Left lung (tissue), 10 donors: ENCODE data around the gene GAREM1. TPM values are rescaled to one million over a fixed set of nuclear protein-coding genes. Genes with fewer than 3 reads are reported as not detected.

Experiments used
- ATAC-seq: fragments of 200-7000 bp; cut with Tn5 transposase; one replicate; pipeline ENCODE4 v1.9.1; 2020; ENCODE audit warnings: moderate library complexity
- DNase-seq, 4 donors: peaks; one replicate each; pipeline ENCODE4 v3.0.0-alpha.2; 2013 to 2020
- H3K27ac ChIP-seq, 2 donors: fragments of 200-600 bp; sonication (generic) in 1 of 2; one replicate each; pipeline versions ENCODE4 v1.5.0 to v1.8.0; 2020 to 2021
- H3K27me3 ChIP-seq, 2 donors: fragments of 200-600 bp; sonication (generic) in 1 of 2; one replicate each; pipeline versions ENCODE4 v1.5.0 to v1.8.0; 2020 to 2021
- H3K36me3 ChIP-seq, 2 donors: fragments of 200-600 bp; sonication (generic) in 1 of 2; one replicate each; pipeline versions ENCODE4 v1.5.0 to v1.8.0; 2020 to 2021
- H3K4me1 ChIP-seq, 2 donors: fragments of 200-600 bp; one replicate each; pipeline ENCODE4 v1.8.0; 2021
- H3K4me3 ChIP-seq, 2 donors: fragments of 200-600 bp; sonication (generic) in 1 of 2; one replicate each; pipeline versions ENCODE4 v1.5.0 to v1.8.0; 2020 to 2021; ENCODE audit warnings: mild to moderate bottlenecking in 1 of 2
- H3K9me3 ChIP-seq, 2 donors: fragments of 200-600 bp; sonication (generic) in 1 of 2; one replicate each; pipeline versions ENCODE4 v1.5.0 to v1.8.0; 2020 to 2021
- CTCF ChIP-seq, 2 donors: fragments of 200-600 bp; sonication (generic) in 1 of 2; IDR thresholded peaks; one replicate each; pipeline versions ENCODE4 v1.5.0 to v1.8.0; 2021; ENCODE audit warnings: antibody characterized with exemption in 2 of 2
- intact Hi-C, 2 donors: fragments of 100-400 bp; cut with DNase I; formaldehyde crosslinking; loops; one replicate each; pipeline versions ENCODE4 v1.11.2 to v1.14.2; 2022
- polyA plus RNA-seq, 6 donors: library from polyadenylated mRNA; unstranded; fragments of 120-200 nt; gene quantifications; one replicate each; pipeline ENCODE4 v1.2.1, GENCODE V29; 2013; ENCODE audit not compliant: insufficient read length in 6 of 6
- total RNA-seq, 2 donors: library from RNA; stranded (reverse); fragmentation: NEBNext Ultra II Directional; extraction: Animal tissue kit (Norgen Biotek cat#: 25700); gene quantifications; one replicate each; pipeline ENCODE4 v1.2.1, GENCODE V29; 2021
- donor health status: DM: no; HTN: yes; CAD: no.
- donor health status: DM: no; HTN: no; CAD: no.

Gene GAREM1
- total and polyA plus RNA-seq, 8 donors: 10.3 to 20.2 (median 13.1) TPM

GRCh38 chr18:32257084-32257785 lies 213.4 kb downstream of the GAREM1 start:
- no peak for ATAC-seq
- H3K4me3 ChIP-seq: no peak overlapping the region
- no peaks in the 10 kb centered on the region for H3K36me3 ChIP-seq
- intact Hi-C loops: no loop called here
- H3K27ac ChIP-seq: no peak overlapping the region
- no peak for TF ChIP-seq CTCF (IDR thresholded peaks at IDR 0.05)
- H3K9me3 ChIP-seq: no peaks in the 10 kb centered on the region
- no peaks in the 10 kb centered on the region for H3K4me1 ChIP-seq
- no peaks in the 10 kb centered on the region for H3K27me3 ChIP-seq
- no peak for DNase-seq

DNA sequence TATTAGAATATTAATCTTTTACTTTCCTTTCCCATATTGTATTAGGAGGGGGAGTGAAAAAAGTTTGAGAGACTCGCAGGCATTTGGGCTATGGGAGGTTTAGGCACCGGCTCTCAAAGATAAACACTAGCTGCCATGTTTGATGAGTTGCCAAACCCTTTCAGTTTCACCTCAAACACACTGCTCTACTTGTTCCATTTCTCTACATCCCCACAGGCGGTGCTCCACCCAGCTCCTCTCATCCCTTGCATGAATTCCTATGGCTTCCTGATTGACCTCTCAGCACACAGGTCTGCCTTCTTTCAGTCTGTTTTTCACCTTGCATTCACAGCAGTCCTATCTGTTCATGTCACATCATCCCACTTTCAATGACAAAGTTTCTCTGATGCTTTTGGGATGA lies 215.1 kb downstream of the GAREM1 start:
- ATAC-seq (no peak), DNase-seq (no peak)
- no peaks in the 10 kb centered on the region for H3K36me3 ChIP-seq
- intact Hi-C loops: no loop called here
- no peak overlapping the region for H3K4me3 ChIP-seq
- no peaks in the 10 kb centered on the region for H3K27me3 ChIP-seq
- H3K4me1 ChIP-seq: no peaks in the 10 kb centered on the region
- H3K27ac ChIP-seq: no peak overlapping the region
- TF ChIP-seq CTCF (IDR thresholded peaks at IDR 0.05): no peak
- no peaks in the 10 kb centered on the region for H3K9me3 ChIP-seq

GRCh38 chr18:32252141-32252860 lies 218.4 kb downstream of the GAREM1 start:
- Histone ChIP-seq H3K9me3 (no peaks in the 10 kb centered on the region), H3K36me3 (no peaks in the 10 kb centered on the region), H3K27me3 (no peaks in the 10 kb centered on the region), H3K4me1 (no peaks in the 10 kb centered on the region), H3K4me3 (no peak overlapping the region), H3K27ac (no peak overlapping the region)
- TF ChIP-seq CTCF (IDR thresholded peaks at IDR 0.05): no peak
- intact Hi-C loops: no loop called here
- ATAC-seq (no peak), DNase-seq (no peak)

DNA sequence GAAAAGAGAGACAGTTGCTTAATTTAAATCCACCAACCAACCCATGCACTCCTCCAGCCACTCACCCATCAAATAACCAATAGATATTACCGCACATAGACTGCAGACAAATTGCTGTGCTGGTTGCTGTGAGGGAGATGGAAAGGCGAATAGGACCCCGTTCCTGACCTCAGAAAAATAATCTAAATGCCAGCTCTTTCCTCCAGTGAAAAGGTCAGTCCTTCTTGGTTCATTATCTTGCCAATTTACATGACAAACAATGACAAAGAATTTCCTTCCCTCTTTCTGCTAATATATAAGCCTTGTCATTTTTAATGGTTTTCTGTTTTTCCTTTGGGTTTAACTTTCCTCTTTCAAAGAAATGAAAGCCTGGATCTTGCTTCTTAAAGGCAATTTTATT lies 219.2 kb downstream of the GAREM1 start:
- Histone ChIP-seq H3K4me1 (no peaks in the 10 kb centered on the region), H3K27me3 (no peaks in the 10 kb centered on the region), H3K9me3 (no peaks in the 10 kb centered on the region), H3K36me3 (no peaks in the 10 kb centered on the region), H3K4me3 (no peak overlapping the region), H3K27ac (no peak overlapping the region)
- no peak for ATAC-seq
- no peak for TF ChIP-seq CTCF (IDR thresholded peaks at IDR 0.05)
- no peak for DNase-seq
- intact Hi-C loops: no loop called here

- intact Hi-C loops: no loop called here
- no peak for DNase-seq
- TF ChIP-seq CTCF (IDR thresholded peaks at IDR 0.05): no peak
- Histone ChIP-seq H3K9me3 (no peaks in the 10 kb centered on the region), H3K4me1 (no peaks in the 10 kb centered on the region), H3K4me3 (no peak overlapping the region), H3K27ac (no peak overlapping the region), H3K36me3 (no peaks in the 10 kb centered on the region), H3K27me3 (no peaks in the 10 kb centered on the region)
- no peak for ATAC-seq
Observed at GRCh38 chr18:32249147-32249929, 221.3 kb downstream of the GAREM1 start.
